ENCODE results near the gene SETMAR.

SETMAR gene

DNA sequence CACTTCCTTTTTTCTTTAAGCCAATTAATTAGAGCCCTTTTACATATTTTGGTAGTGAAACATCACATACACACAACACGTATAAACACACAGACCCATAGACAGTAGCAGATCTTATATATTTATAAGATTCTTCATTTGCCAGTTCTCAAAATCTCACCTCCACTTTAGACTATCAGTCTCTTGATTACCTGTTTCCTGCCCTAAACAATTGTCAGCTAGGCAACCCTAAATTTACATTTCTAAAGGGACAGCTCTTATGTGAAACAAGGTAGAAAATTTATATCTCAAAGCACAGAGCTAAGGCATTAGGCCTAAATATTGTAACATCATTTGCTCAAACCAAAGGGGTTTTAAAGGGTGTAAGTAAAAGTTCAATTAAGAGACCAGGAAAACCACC, 28.9 kb downstream of the SETMAR start:
- H3K4me3 ChIP-seq (ENCODE audit: low read depth, low read length): no peak overlapping the region
- no peak for DNase-seq (ENCODE audit: low read depth)
- TF ChIP-seq MAX (IDR thresholded peaks at IDR 0.05; ENCODE audit: low read depth, low read length) (no peak), MYC (IDR thresholded peaks at IDR 0.05; ENCODE audit: low read depth, low read length) (no peak), CTCF (IDR thresholded peaks at IDR 0.05; ENCODE audit: low read depth, low read length) (no peak), POLR2A (IDR thresholded peaks at IDR 0.05; ENCODE audit: extremely low read depth, insufficient read length) (no peak)

- no peak overlapping the region for H3K4me3 ChIP-seq (ENCODE audit: low read depth, low read length)
- no peak for DNase-seq (ENCODE audit: low read depth)
- TF ChIP-seq POLR2A (IDR thresholded peaks at IDR 0.05; ENCODE audit: extremely low read depth, insufficient read length): no peak
- TF ChIP-seq MAX (IDR thresholded peaks at IDR 0.05; ENCODE audit: low read depth, low read length): no peak
- no peak for TF ChIP-seq MYC (IDR thresholded peaks at IDR 0.05; ENCODE audit: low read depth, low read length)
- TF ChIP-seq CTCF (IDR thresholded peaks at IDR 0.05; ENCODE audit: low read depth, low read length): no peak
Observed at GRCh38 chr3:4332574-4332973, 29.4 kb downstream of the SETMAR start.

DNA sequence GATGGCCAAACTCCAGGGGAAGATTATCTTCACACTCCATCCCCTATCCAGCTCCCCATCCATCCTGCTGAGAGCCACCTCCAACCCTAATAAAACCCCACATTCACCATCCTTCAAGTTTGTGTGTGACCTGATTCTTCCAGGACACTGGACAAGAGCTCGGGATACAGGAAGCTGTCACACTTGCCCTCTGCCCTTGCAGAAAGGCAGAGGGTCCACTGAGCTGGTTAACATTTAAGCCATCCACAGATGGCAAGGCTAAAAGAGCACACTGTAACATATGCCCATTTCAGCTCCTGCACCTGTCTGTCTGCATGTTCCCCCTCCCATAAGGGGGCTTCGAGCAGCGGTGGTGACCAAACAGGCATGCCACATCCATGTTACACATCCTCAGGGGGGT, 29.8 kb downstream of the SETMAR start:
- DNase-seq (ENCODE audit: low read depth): no peak
- no peak overlapping the region for H3K4me3 ChIP-seq (ENCODE audit: low read depth, low read length)
- TF ChIP-seq MYC (IDR thresholded peaks at IDR 0.05; ENCODE audit: low read depth, low read length) (no peak), POLR2A (IDR thresholded peaks at IDR 0.05; ENCODE audit: extremely low read depth, insufficient read length) (no peak), CTCF (IDR thresholded peaks at IDR 0.05; ENCODE audit: low read depth, low read length) (no peak), MAX (IDR thresholded peaks at IDR 0.05; ENCODE audit: low read depth, low read length) (no peak)

GRCh38 chr3:4334548-4334947, 31.4 kb downstream of the SETMAR start:
- DNase-seq (ENCODE audit: low read depth): no peak
- H3K4me3 ChIP-seq (ENCODE audit: low read depth, low read length): no peak overlapping the region
- TF ChIP-seq POLR2A (IDR thresholded peaks at IDR 0.05; ENCODE audit: extremely low read depth, insufficient read length) (no peak), MYC (IDR thresholded peaks at IDR 0.05; ENCODE audit: low read depth, low read length) (no peak), CTCF (IDR thresholded peaks at IDR 0.05; ENCODE audit: low read depth, low read length) (no peak)

DNA sequence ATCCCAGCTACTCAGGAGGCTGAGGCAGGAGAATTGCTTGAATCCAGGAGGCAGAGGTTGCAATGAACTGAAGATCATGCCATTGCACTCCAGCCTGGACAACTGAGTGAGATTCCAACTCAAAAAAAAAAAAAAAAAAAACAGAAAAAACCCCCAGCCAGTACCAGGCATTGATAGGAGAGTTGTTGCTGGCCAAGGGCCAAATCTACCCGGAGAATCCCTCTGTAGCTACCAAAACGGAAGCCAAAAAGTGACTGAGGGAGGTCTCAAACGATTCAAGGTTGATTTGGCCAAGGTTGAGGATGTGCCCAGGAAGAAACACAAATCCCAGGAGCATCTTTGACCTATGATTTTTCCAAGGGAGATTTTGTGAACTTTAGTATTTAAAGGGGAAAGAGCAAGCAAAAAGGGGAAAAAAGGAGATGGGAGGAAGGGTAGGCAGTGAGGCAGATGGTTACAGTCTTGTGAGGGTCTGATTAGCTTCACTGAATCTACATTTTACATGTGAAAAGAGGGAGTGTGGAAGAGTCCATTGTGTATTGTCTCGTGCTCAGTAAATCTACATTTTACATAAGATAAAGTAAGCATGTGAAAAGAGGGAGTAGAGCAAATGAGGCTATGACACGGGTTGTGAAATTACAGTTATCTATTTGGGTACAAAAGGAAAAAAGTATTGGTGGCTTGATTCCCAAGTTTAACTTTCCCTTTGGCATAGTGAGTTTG, 32.8 kb downstream of the SETMAR start:
- no peak overlapping the region for H3K4me3 ChIP-seq (ENCODE audit: low read depth, low read length)
- no peak for DNase-seq (ENCODE audit: low read depth)
- TF ChIP-seq MYC (IDR thresholded peaks at IDR 0.05; ENCODE audit: low read depth, low read length) (no peak), POLR2A (IDR thresholded peaks at IDR 0.05; ENCODE audit: extremely low read depth, insufficient read length) (no peak), MAX (IDR thresholded peaks at IDR 0.05; ENCODE audit: low read depth, low read length) (no peak), CTCF (IDR thresholded peaks at IDR 0.05; ENCODE audit: low read depth, low read length) (no peak)
